Measurements from ENCODE around the gene SH3RF3.

GRCh38 chr2:109507217-109507616 lies 378.2 kb downstream of the SH3RF3 start:
- TF ChIP-seq, protein P1, sequence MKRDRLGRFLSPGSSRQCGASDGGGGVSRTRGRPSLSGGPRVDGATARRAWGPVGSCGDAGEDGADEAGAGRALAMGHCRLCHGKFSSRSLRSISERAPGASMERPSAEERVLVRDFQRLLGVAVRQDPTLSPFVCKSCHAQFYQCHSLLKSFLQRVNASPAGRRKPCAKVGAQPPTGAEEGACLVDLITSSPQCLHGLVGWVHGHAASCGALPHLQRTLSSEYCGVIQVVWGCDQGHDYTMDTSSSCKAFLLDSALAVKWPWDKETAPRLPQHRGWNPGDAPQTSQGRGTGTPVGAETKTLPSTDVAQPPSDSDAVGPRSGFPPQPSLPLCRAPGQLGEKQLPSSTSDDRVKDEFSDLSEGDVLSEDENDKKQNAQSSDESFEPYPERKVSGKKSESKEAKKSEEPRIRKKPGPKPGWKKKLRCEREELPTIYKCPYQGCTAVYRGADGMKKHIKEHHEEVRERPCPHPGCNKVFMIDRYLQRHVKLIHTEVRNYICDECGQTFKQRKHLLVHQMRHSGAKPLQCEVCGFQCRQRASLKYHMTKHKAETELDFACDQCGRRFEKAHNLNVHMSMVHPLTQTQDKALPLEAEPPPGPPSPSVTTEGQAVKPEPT (CRISPR knock-in tag; IDR thresholded peaks at IDR 0.05; ENCODE audit: low read depth): no peak
- TF ChIP-seq, protein P2, sequence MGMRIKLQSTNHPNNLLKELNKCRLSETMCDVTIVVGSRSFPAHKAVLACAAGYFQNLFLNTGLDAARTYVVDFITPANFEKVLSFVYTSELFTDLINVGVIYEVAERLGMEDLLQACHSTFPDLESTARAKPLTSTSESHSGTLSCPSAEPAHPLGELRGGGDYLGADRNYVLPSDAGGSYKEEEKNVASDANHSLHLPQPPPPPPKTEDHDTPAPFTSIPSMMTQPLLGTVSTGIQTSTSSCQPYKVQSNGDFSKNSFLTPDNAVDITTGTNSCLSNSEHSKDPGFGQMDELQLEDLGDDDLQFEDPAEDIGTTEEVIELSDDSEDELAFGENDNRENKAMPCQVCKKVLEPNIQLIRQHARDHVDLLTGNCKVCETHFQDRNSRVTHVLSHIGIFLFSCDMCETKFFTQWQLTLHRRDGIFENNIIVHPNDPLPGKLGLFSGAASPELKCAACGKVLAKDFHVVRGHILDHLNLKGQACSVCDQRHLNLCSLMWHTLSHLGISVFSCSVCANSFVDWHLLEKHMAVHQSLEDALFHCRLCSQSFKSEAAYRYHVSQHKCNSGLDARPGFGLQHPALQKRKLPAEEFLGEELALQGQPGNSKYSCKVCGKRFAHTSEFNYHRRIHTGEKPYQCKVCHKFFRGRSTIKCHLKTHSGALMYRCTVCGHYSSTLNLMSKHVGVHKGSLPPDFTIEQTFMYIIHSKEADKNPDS (CRISPR knock-in tag; IDR thresholded peaks at IDR 0.05): no peak
- TF ChIP-seq RFX5 (IDR thresholded peaks at IDR 0.05; ENCODE audit: low read depth, low read length) (no peak), DMAP1 (CRISPR knock-in tag; IDR thresholded peaks at IDR 0.05) (no peak), NFE2L1 (CRISPR knock-in tag; IDR thresholded peaks at IDR 0.05; ENCODE audit: borderline replicate concordance) (no peak), GTF3A (CRISPR knock-in tag; conservative IDR thresholded peaks at IDR 0.05) (no peak), PLSCR1 (CRISPR knock-in tag; IDR thresholded peaks at IDR 0.05; ENCODE audit: borderline replicate concordance) (no peak)
- TF ChIP-seq, protein P3, sequence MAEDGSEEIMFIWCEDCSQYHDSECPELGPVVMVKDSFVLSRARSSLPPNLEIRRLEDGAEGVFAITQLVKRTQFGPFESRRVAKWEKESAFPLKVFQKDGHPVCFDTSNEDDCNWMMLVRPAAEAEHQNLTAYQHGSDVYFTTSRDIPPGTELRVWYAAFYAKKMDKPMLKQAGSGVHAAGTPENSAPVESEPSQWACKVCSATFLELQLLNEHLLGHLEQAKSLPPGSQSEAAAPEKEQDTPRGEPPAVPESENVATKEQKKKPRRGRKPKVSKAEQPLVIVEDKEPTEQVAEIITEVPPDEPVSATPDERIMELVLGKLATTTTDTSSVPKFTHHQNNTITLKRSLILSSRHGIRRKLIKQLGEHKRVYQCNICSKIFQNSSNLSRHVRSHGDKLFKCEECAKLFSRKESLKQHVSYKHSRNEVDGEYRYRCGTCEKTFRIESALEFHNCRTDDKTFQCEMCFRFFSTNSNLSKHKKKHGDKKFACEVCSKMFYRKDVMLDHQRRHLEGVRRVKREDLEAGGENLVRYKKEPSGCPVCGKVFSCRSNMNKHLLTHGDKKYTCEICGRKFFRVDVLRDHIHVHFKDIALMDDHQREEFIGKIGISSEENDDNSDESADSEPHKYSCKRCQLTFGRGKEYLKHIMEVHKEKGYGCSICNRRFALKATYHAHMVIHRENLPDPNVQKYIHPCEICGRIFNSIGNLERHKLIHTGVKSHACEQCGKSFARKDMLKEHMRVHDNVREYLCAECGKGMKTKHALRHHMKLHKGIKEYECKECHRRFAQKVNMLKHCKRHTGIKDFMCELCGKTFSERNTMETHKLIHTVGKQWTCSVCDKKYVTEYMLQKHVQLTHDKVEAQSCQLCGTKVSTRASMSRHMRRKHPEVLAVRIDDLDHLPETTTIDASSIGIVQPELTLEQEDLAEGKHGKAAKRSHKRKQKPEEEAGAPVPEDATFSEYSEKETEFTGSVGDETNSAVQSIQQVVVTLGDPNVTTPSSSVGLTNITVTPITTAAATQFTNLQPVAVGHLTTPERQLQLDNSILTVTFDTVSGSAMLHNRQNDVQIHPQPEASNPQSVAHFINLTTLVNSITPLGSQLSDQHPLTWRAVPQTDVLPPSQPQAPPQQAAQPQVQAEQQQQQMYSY (CRISPR knock-in tag; IDR thresholded peaks at IDR 0.05): no peak
- TF ChIP-seq, protein P4, sequence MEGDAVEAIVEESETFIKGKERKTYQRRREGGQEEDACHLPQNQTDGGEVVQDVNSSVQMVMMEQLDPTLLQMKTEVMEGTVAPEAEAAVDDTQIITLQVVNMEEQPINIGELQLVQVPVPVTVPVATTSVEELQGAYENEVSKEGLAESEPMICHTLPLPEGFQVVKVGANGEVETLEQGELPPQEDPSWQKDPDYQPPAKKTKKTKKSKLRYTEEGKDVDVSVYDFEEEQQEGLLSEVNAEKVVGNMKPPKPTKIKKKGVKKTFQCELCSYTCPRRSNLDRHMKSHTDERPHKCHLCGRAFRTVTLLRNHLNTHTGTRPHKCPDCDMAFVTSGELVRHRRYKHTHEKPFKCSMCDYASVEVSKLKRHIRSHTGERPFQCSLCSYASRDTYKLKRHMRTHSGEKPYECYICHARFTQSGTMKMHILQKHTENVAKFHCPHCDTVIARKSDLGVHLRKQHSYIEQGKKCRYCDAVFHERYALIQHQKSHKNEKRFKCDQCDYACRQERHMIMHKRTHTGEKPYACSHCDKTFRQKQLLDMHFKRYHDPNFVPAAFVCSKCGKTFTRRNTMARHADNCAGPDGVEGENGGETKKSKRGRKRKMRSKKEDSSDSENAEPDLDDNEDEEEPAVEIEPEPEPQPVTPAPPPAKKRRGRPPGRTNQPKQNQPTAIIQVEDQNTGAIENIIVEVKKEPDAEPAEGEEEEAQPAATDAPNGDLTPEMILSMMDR (CRISPR knock-in tag; IDR thresholded peaks at IDR 0.05): no peak
- TF ChIP-seq, protein P5, sequence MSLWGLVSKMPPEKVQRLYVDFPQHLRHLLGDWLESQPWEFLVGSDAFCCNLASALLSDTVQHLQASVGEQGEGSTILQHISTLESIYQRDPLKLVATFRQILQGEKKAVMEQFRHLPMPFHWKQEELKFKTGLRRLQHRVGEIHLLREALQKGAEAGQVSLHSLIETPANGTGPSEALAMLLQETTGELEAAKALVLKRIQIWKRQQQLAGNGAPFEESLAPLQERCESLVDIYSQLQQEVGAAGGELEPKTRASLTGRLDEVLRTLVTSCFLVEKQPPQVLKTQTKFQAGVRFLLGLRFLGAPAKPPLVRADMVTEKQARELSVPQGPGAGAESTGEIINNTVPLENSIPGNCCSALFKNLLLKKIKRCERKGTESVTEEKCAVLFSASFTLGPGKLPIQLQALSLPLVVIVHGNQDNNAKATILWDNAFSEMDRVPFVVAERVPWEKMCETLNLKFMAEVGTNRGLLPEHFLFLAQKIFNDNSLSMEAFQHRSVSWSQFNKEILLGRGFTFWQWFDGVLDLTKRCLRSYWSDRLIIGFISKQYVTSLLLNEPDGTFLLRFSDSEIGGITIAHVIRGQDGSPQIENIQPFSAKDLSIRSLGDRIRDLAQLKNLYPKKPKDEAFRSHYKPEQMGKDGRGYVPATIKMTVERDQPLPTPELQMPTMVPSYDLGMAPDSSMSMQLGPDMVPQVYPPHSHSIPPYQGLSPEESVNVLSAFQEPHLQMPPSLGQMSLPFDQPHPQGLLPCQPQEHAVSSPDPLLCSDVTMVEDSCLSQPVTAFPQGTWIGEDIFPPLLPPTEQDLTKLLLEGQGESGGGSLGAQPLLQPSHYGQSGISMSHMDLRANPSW (CRISPR knock-in tag; IDR thresholded peaks at IDR 0.05; ENCODE audit: borderline replicate concordance): no peak
